H1 (cell line): ENCODE measurements around the gene EPHA3. TPM values are rescaled to one million over a fixed set of nuclear protein-coding genes. Genes with fewer than 3 reads are reported as not detected.

Experiments used
- CTCF ChIA-PET: fragments of 300-600 bp; sonication (Branson Sonifier 250); formaldehyde crosslinking; loops from one replicate; lab custom pipeline; 2021; ENCODE audit not compliant: partially characterized antibody; lab: Charles Lee
- POLR2A ChIA-PET: fragments of 300-600 bp; sonication (Branson Sonifier 250); formaldehyde crosslinking; loops from one replicate; lab custom pipeline; 2021; ENCODE audit warnings: inconsistent platforms; ENCODE audit not compliant: partially characterized antibody; lab: Charles Lee
- DNase-seq, 2 experiments: peaks; one replicate each; pipeline versions ENCODE4 v3.0.0 to v3.0.0-alpha.2; 2010 to 2022; ENCODE audit warnings: low spot score in 2 of 2, low read depth in 1 of 2, mixed read lengths in 1 of 2
- FAIRE-seq: peaks from 2 replicates; lab custom pipeline; 2011; peaks lifted over from hg19 to GRCh38; lab: Jason Lieb, UNC
- H2AFZ ChIP-seq: 2 replicates; pipeline ENCODE4 v1.8.1; 2012; ENCODE audit warnings: low read length, inconsistent platforms
- H2AK5ac ChIP-seq: 2 replicates; pipeline ENCODE4 v1.6.1; 2013; ENCODE audit warnings: low read depth, low read length
- H2BK120ac ChIP-seq: replicated peaks from 2 replicates; pipeline ENCODE3; 2013; ENCODE audit warnings: low read depth, low read length, inconsistent platforms
- H2BK12ac ChIP-seq: 2 replicates; pipeline ENCODE4 v1.6.1; 2013; ENCODE audit warnings: low read depth, low read length
- H2BK15ac ChIP-seq: 2 replicates; pipeline ENCODE4 v1.6.1; 2013; ENCODE audit warnings: low read length
- H2BK20ac ChIP-seq: 2 replicates; pipeline ENCODE4 v1.6.1; 2013; ENCODE audit warnings: low read length
- H2BK5ac ChIP-seq: 2 replicates; pipeline ENCODE4 v1.6.1; 2013; ENCODE audit warnings: low read depth, low read length
- H3K14ac ChIP-seq: 2 replicates; pipeline ENCODE4 v1.6.1; 2013; ENCODE audit warnings: inconsistent platforms; ENCODE audit not compliant: insufficient read length
- H3K18ac ChIP-seq: 2 replicates; pipeline ENCODE4 v1.6.1; 2013; ENCODE audit warnings: low read length; ENCODE audit errors: extremely low read depth
- H3K23ac ChIP-seq: 2 replicates; pipeline ENCODE4 v1.6.1; 2013; ENCODE audit warnings: inconsistent platforms; ENCODE audit not compliant: insufficient read length
- H3K23me2 ChIP-seq: 2 replicates; pipeline ENCODE4 v1.6.1; 2013; ENCODE audit warnings: low read depth, low read length
- H3K27ac ChIP-seq: 2 replicates; pipeline ENCODE4 v1.6.1; 2011; ENCODE audit warnings: low read depth, low read length, inconsistent platforms
- H3K27me3 ChIP-seq, 4 experiments: replicated peaks in 1 of 4; 1 replicate in 1 of 4; 2 replicates in 3 of 4; pipeline versions ENCODE4 v1.6.1 to v1.8.1; 2011 to 2013; ENCODE audit warnings: low read length in 3 of 4, mild to moderate bottlenecking in 3 of 4, inconsistent platforms in 2 of 4, mixed read lengths in 2 of 4, moderate library complexity in 1 of 4; ENCODE audit not compliant: control insufficient read depth in 3 of 4, insufficient read depth in 3 of 4; ENCODE audit errors: extremely low read depth in 1 of 4
- H3K36me3 ChIP-seq, 4 experiments: 2 replicates each; pipeline versions ENCODE4 v1.6.1 to v1.8.1; 2011 to 2013; ENCODE audit warnings: mild to moderate bottlenecking in 4 of 4, low read length in 3 of 4, moderate library complexity in 2 of 4, control low read depth in 1 of 4, inconsistent platforms in 1 of 4; ENCODE audit not compliant: insufficient read depth in 4 of 4, control insufficient read depth in 2 of 4
- H3K4ac ChIP-seq: replicated peaks from 2 replicates; pipeline ENCODE3; 2013; ENCODE audit warnings: low read length, low read depth, mixed read lengths, inconsistent platforms; ENCODE audit not compliant: insufficient read length
- H3K4me1 ChIP-seq, 4 experiments: replicated peaks in 1 of 4; 1 replicate in 1 of 4; 2 replicates in 3 of 4; pipeline versions ENCODE4 v1.6.1 to v1.8.1; 2011 to 2013; ENCODE audit warnings: low read length in 3 of 4, inconsistent platforms in 2 of 4, mixed read lengths in 1 of 4; ENCODE audit not compliant: insufficient read depth in 4 of 4, control insufficient read depth in 3 of 4
- H3K4me2 ChIP-seq, 2 experiments: 2 replicates each; pipeline versions ENCODE4 v1.6.1 to v1.8.1; 2011 to 2013; ENCODE audit warnings: low read depth in 2 of 2, low read length in 2 of 2, control low read depth in 1 of 2, inconsistent platforms in 1 of 2, mild to moderate bottlenecking in 1 of 2; ENCODE audit not compliant: insufficient read depth in 1 of 2
- H3K4me3 ChIP-seq, 4 experiments: fragments of 200-600, 300-600 bp in 1 of 4; sonication (generic), shearing (Covaris generic), sonication (Bioruptor Twin) in 1 of 4; 2 replicates each; pipeline versions ENCODE4 v1.5.1 to v1.8.1; 2011 to 2016; ENCODE audit warnings: low read length in 4 of 4, low read depth in 3 of 4, control low read depth in 2 of 4, inconsistent platforms in 2 of 4, mild to moderate bottlenecking in 2 of 4, mixed read lengths in 1 of 4, moderate library complexity in 1 of 4; ENCODE audit not compliant: insufficient read depth in 2 of 4; ENCODE audit errors: extremely low read depth in 1 of 4
- H3K56ac ChIP-seq: replicated peaks from 2 replicates; pipeline ENCODE3; 2013; ENCODE audit warnings: low read depth, mild to moderate bottlenecking, mixed read lengths, low read length, inconsistent platforms; ENCODE audit not compliant: insufficient read length
- H3K79me1 ChIP-seq: 2 replicates; pipeline ENCODE4 v1.6.1; 2013; ENCODE audit warnings: low read depth, low read length, control low read depth
- H3K79me2 ChIP-seq, 2 experiments: 2 replicates each; pipeline versions ENCODE4 v1.6.1 to v1.8.1; 2012 to 2013; ENCODE audit warnings: low read length in 2 of 2, mild to moderate bottlenecking in 2 of 2, inconsistent platforms in 1 of 2; ENCODE audit not compliant: insufficient read depth in 2 of 2, control insufficient read depth in 1 of 2
- H3K9ac ChIP-seq, 4 experiments: replicated peaks in 1 of 4; 1 replicate in 1 of 4; 2 replicates in 3 of 4; pipeline versions ENCODE4 v1.6.1 to v1.8.1; 2011 to 2013; ENCODE audit warnings: low read depth in 3 of 4, low read length in 3 of 4, control low read depth in 2 of 4, mild to moderate bottlenecking in 2 of 4, moderate library complexity in 2 of 4, inconsistent platforms in 1 of 4; ENCODE audit errors: extremely low read depth in 1 of 4
- H3K9me3 ChIP-seq, 2 experiments: 2 replicates each; pipeline versions ENCODE4 v1.6.1 to v1.8.1; 2012 to 2013; ENCODE audit warnings: mild to moderate bottlenecking in 2 of 2, moderate library complexity in 2 of 2, control low read depth in 1 of 2, inconsistent platforms in 1 of 2, low read depth in 1 of 2, low read length in 1 of 2, mixed read lengths in 1 of 2; ENCODE audit not compliant: insufficient read depth in 2 of 2
- H4K20me1 ChIP-seq, 2 experiments: replicated peaks in 1 of 2; 2 replicates each; pipeline versions ENCODE3 to v1.8.1; 2011 to 2013; ENCODE audit warnings: inconsistent platforms in 2 of 2, low read length in 2 of 2, mild to moderate bottlenecking in 1 of 2; ENCODE audit not compliant: insufficient read depth in 2 of 2, control insufficient read depth in 1 of 2
- H4K5ac ChIP-seq: 2 replicates; pipeline ENCODE4 v1.6.1; 2013; ENCODE audit warnings: low read length, low read depth, mixed read lengths, inconsistent platforms; ENCODE audit not compliant: insufficient read length
- H4K8ac ChIP-seq: 2 replicates; pipeline ENCODE4 v1.8.0; 2013; ENCODE audit warnings: mild to moderate bottlenecking, moderate library complexity, low read length, inconsistent platforms; ENCODE audit not compliant: insufficient read depth; ENCODE audit errors: extremely low read depth
- H4K91ac ChIP-seq: replicated peaks from 2 replicates; pipeline ENCODE3; 2013; ENCODE audit warnings: low read length, mixed read lengths, inconsistent platforms; ENCODE audit not compliant: insufficient read length
- ASH2L ChIP-seq: fragments of 200-600, 300-600 bp; sonication (generic); IDR thresholded peaks from one replicate; pipeline ENCODE4 v1.7.1; 2017; ENCODE audit warnings: low read length
- ATF2 ChIP-seq: IDR thresholded peaks from 2 replicates; pipeline ENCODE4 v1.6.1; 2012; ENCODE audit warnings: low read length, inconsistent platforms
- CREB1 ChIP-seq: IDR thresholded peaks from 2 replicates; pipeline ENCODE4 v1.6.1; 2012; ENCODE audit warnings: inconsistent platforms
- FOSL1 ChIP-seq: IDR thresholded peaks from 2 replicates; pipeline ENCODE4 v1.6.1; 2011; ENCODE audit warnings: mild to moderate bottlenecking, low read depth, low read length, moderate library complexity; ENCODE audit not compliant: insufficient read depth
- JUND ChIP-seq: IDR thresholded peaks from 2 replicates; pipeline ENCODE4 v1.6.1; 2011; ENCODE audit warnings: mild to moderate bottlenecking, improper control_type of control experiment, low read length
- NANOG ChIP-seq: IDR thresholded peaks from 2 replicates; pipeline ENCODE4 v1.6.1; 2011; ENCODE audit warnings: low read length, low read depth, mild to moderate bottlenecking, inconsistent platforms; ENCODE audit not compliant: insufficient read depth, poor library complexity, severe bottlenecking
- PHF8 ChIP-seq: fragments of 200-600 bp; sonication (generic); conservative IDR thresholded peaks from 2 replicates; pipeline ENCODE4 v1.7.1; 2012; ENCODE audit warnings: low read depth, mild to moderate bottlenecking, inconsistent platforms, low read length, moderate library complexity
- RAD21 ChIP-seq, 2 experiments: IDR thresholded peaks in 1 of 2; conservative IDR thresholded peaks in 1 of 2; 2 replicates each; pipeline ENCODE4 v1.6.1; 2011; ENCODE audit warnings: low read depth in 2 of 2, low read length in 2 of 2, improper control_type of control experiment in 1 of 2, inconsistent platforms in 1 of 2, mild to moderate bottlenecking in 1 of 2, moderate library complexity in 1 of 2
- SIX5 ChIP-seq: IDR thresholded peaks from 2 replicates; pipeline ENCODE4 v1.6.1; 2011; ENCODE audit warnings: mild to moderate bottlenecking, low read depth, low read length
- WGBS, 2 experiments: shearing (Covaris generic) in 1 of 2; methylation state at CpG; one replicate each; pipeline versions ENCODE4 v1.1.6 to v1.1.7; 2013 to 2015; ENCODE audit warnings: low lambda C conversion rate in 2 of 2, mixed read lengths in 2 of 2, inconsistent platforms in 1 of 2, low coverage in 1 of 2, missing lambda C conversion rate in 1 of 2; ENCODE audit not compliant: insufficient replicate concordance in 2 of 2, insufficient coverage in 1 of 2, insufficient read length in 1 of 2; ENCODE audit errors: extremely low coverage in 1 of 2, missing lambda C conversion rate in 1 of 2; 5-methylcytosine and 5-hydroxymethylcytosine counted together
- polyA plus RNA-seq, 7 experiments: library from polyadenylated mRNA; depleted of rRNA in 3 of 7; stranded (reverse) in 5 of 7; unstranded in 2 of 7; fragments of >200 nt in 5 of 7; fragments of 200-250 nt in 2 of 7; gene quantifications; 1 replicate in 5 of 7; 2 replicates in 1 of 7; 4 replicates in 1 of 7; pipeline versions ENCODE4 v1.2.1 to v1.2.3, GENCODE V29; 2011 to 2013; ENCODE audit warnings: missing spikeins in 2 of 7, mixed read lengths in 2 of 7
- total RNA-seq: library from RNA; stranded (reverse); fragmentation: NEBNext Ultra II Directional; extraction: Animal tissue kit (Norgen Biotek cat#: 25700); gene quantifications from 2 replicates; pipeline ENCODE4 v1.2.1, GENCODE V29; 2021

The EPHA3 gene
- total and polyA plus RNA-seq, 2 of the 8 experiments (the other 6 are each of a cell fraction or from before 2014, with no cell fraction given) = 0.09 to 0.22 TPM

- Histone ChIP-seq H3K4me3 (no peak overlapping the region), H3K27me3 (no peaks in the 10 kb centered on the region), H3K56ac (no peak overlapping the region), H3K9me3 (no peaks in the 10 kb centered on the region), H2AK5ac (no peak overlapping the region), H2BK5ac (no peak overlapping the region), H4K20me1 (no peaks in the 10 kb centered on the region), H3K9ac (no peak overlapping the region), H3K79me1 (no peaks in the 10 kb centered on the region), H3K4me1 (no peaks in the 10 kb centered on the region), H3K23ac (no peak overlapping the region), H4K91ac (no peak overlapping the region), H3K4me2 (no peak overlapping the region), H3K27ac (no peak overlapping the region), H2BK12ac (no peak overlapping the region)
- DNase-seq = no peak
- ChIA-PET CTCF (no interaction called here), POLR2A (no interaction called here)
- TF ChIP-seq ASH2L (no peak), SIX5 (no peak), PHF8 (no peak), NANOG (no peak), JUND (no peak), FOSL1 (no peak), RAD21 (IDR thresholded peaks at IDR 0.05 in 1 of 2, conservative IDR thresholded peaks at IDR 0.05 in 1 of 2; ENCODE audit: low read depth in 2 of 2, low read length in 2 of 2) (no peak), ATF2 (no peak), CREB1 (no peak)
- TF ChIP-seq, all 59 proteins: peak for 0
- Histone ChIP-seq H3K79me2 (no peaks in the 10 kb centered on the region), H3K18ac (no peak overlapping the region), H3K4ac (no peak overlapping the region), H3K14ac (no peak overlapping the region), H4K8ac (no peak overlapping the region), H2BK120ac (no peak overlapping the region), H2BK20ac (no peak overlapping the region), H2BK15ac (no peak overlapping the region), H4K5ac (no peak overlapping the region), H2AFZ (peak overlapping the region; percentile 71; the same call in 1 of the 2 replicates), H3K36me3 (no peaks in the 10 kb centered on the region), H3K23me2 (no peaks in the 10 kb centered on the region)
- peak; percentile 39 for FAIRE-seq
- 92% methylated on average over 6 of the region's 6 CpGs; no CpG with 5 or more reads in 1 of the 2 experiments for WGBS, 2 experiments
Observed at GRCh38 chr3:89155811-89156210, 48.4 kb downstream of the EPHA3 start.
